Nephron progenitor cell (in vitro differentiated cells): Measurements from ENCODE around the gene CCDC9B.

Source experiments
- DNase-seq: peaks from one replicate; pipeline ENCODE4 v3.0.0; 2021
- H3K27ac Mint-ChIP-seq: 2 replicates; pipeline ENCODE4 v1.8.0; 2021; ENCODE audit warnings: mild to moderate bottlenecking, moderate library complexity, mixed read lengths
- H3K27me3 Mint-ChIP-seq: 2 replicates; pipeline ENCODE4 v1.8.0; 2021; ENCODE audit warnings: mild to moderate bottlenecking, low read depth, mixed read lengths; ENCODE audit not compliant: poor library complexity
- H3K36me3 Mint-ChIP-seq: 2 replicates; pipeline ENCODE4 v1.8.0; 2021; ENCODE audit warnings: low read depth, mixed read lengths
- H3K4me1 Mint-ChIP-seq: 2 replicates; pipeline ENCODE4 v1.8.0; 2021; ENCODE audit warnings: mixed read lengths
- H3K4me3 Mint-ChIP-seq: 2 replicates; pipeline ENCODE4 v1.8.0; 2021; ENCODE audit warnings: mild to moderate bottlenecking, moderate library complexity, mixed read lengths
- H3K9me3 Mint-ChIP-seq: 2 replicates; pipeline ENCODE4 v1.8.0; 2021; ENCODE audit warnings: mild to moderate bottlenecking, moderate library complexity, mixed read lengths
- CTCF ChIP-seq: fragments of 200-600 bp; sonication (generic); IDR thresholded peaks from 2 replicates; pipeline ENCODE4 v1.5.0; 2021; ENCODE audit warnings: antibody characterized with exemption

The CCDC9B gene

GRCh38 chr15:40369971-40370370 lies 29.2 kb upstream of the CCDC9B start:
- Mint-ChIP-seq H3K36me3 (no peaks in the 10 kb centered on the region), H3K27ac (no peak overlapping the region), H3K27me3 (peaks cover 60% of the 10 kb centered on the region), H3K9me3 (no peaks in the 10 kb centered on the region), H3K4me3 (no peak overlapping the region), H3K4me1 (peaks cover 4% of the 10 kb centered on the region)
- no peak for TF ChIP-seq CTCF
- DNase-seq = no peak

- Mint-ChIP-seq H3K27me3 (peaks cover 62% of the 10 kb centered on the region), H3K27ac (no peak overlapping the region), H3K9me3 (no peaks in the 10 kb centered on the region), H3K4me1 (peaks cover 4% of the 10 kb centered on the region), H3K36me3 (no peaks in the 10 kb centered on the region), H3K4me3 (no peak overlapping the region)
- TF ChIP-seq CTCF = no peak
- DNase-seq = no peak
Observed at GRCh38 chr15:40369474-40369869, 28.7 kb upstream of the CCDC9B start.

GRCh38 chr15:40368719-40369473 lies 28.2 kb upstream of the CCDC9B start:
- no peak overlapping the region for H3K27ac Mint-ChIP-seq
- peaks cover 62% of the 10 kb centered on the region for H3K27me3 Mint-ChIP-seq
- no peak for DNase-seq
- no peak overlapping the region for H3K4me3 Mint-ChIP-seq
- peaks cover 4% of the 10 kb centered on the region for H3K4me1 Mint-ChIP-seq
- H3K9me3 Mint-ChIP-seq = no peaks in the 10 kb centered on the region
- TF ChIP-seq CTCF = no peak
- no peaks in the 10 kb centered on the region for H3K36me3 Mint-ChIP-seq

- Mint-ChIP-seq H3K27ac (no peak overlapping the region), H3K27me3 (peaks cover 68% of the 10 kb centered on the region), H3K4me1 (peaks cover 4% of the 10 kb centered on the region), H3K4me3 (no peak overlapping the region), H3K9me3 (no peaks in the 10 kb centered on the region), H3K36me3 (no peaks in the 10 kb centered on the region)
- peak; percentile 88 for DNase-seq
- peak; percentile 72 for TF ChIP-seq CTCF
Observed at GRCh38 chr15:40367686-40368611, 27.2 kb upstream of the CCDC9B start.

GRCh38 chr15:40367371-40367685 lies 26.6 kb upstream of the CCDC9B start:
- Mint-ChIP-seq H3K27ac (no peak overlapping the region), H3K4me3 (no peak overlapping the region), H3K4me1 (peaks cover 4% of the 10 kb centered on the region), H3K27me3 (peaks cover 73% of the 10 kb centered on the region), H3K36me3 (no peaks in the 10 kb centered on the region), H3K9me3 (no peaks in the 10 kb centered on the region)
- no peak for DNase-seq
- TF ChIP-seq CTCF = no peak
